IMR-90 (cell line): Measurements from ENCODE around the gene RPTOR. TPM values are rescaled to one million over a fixed set of nuclear protein-coding genes. Genes with fewer than 3 reads are reported as not detected.

Experiments used
- ATAC-seq: fragments of 200-7000 bp; cut with Tn5 transposase; 2 replicates; pipeline ENCODE4 v1.9.1; 2020; ENCODE audit warnings: low read depth, mild to moderate bottlenecking, moderate library complexity
- BruUV-seq: library from RNA; stranded (reverse); fragments of 400-500 nt; replicated peaks from 2 replicates; lab custom pipeline; 2021; lab: Mats Ljungman, UMichigan
- CTCF ChIA-PET: fragments of 300-600 bp; formaldehyde crosslinking; extraction: SDS; loops from one replicate; lab custom pipeline; 2021; ENCODE audit warnings: antibody characterized with exemption; lab: Yijun Ruan, JAX
- POLR2A ChIA-PET: fragments of 300-600 bp; sonication (Branson Sonifier 250); formaldehyde crosslinking; loops from one replicate; lab custom pipeline; 2022; ENCODE audit warnings: antibody characterized with exemption; ENCODE audit not compliant: unreplicated experiment; lab: Charles Lee
- DNase-seq: peaks from one replicate; pipeline ENCODE4 v3.0.0; 2013
- H2AFZ ChIP-seq: replicated peaks from 2 replicates; pipeline ENCODE3; 2013; ENCODE audit warnings: low read length, mild to moderate bottlenecking; ENCODE audit not compliant: poor library complexity
- H2AK5ac ChIP-seq: 2 replicates; pipeline ENCODE4 v1.6.1; 2013; ENCODE audit warnings: low read depth, low read length, inconsistent platforms
- H2AK9ac ChIP-seq: replicated peaks from 2 replicates; pipeline ENCODE3; 2013; ENCODE audit warnings: mild to moderate bottlenecking, low read depth, low read length, moderate library complexity; ENCODE audit not compliant: poor library complexity
- H2BK120ac ChIP-seq: 2 replicates; pipeline ENCODE4 v1.6.1; 2013; ENCODE audit warnings: low read depth, low read length, inconsistent platforms
- H2BK15ac ChIP-seq: 3 replicates; pipeline ENCODE4 v1.6.1; 2013; ENCODE audit warnings: low read depth, low read length, inconsistent platforms
- H2BK20ac ChIP-seq: 2 replicates; pipeline ENCODE4 v1.6.1; 2013; ENCODE audit warnings: low read depth, mild to moderate bottlenecking, inconsistent platforms, low read length, moderate library complexity
- H2BK5ac ChIP-seq: 2 replicates; pipeline ENCODE4 v1.6.1; 2013; ENCODE audit warnings: mild to moderate bottlenecking, low read depth, low read length, inconsistent platforms; ENCODE audit not compliant: poor library complexity, severe bottlenecking
- H3K14ac ChIP-seq: replicated peaks from 2 replicates; pipeline ENCODE4 v1.6.1; 2013; ENCODE audit warnings: low read depth, low read length, inconsistent platforms
- H3K18ac ChIP-seq: 2 replicates; pipeline ENCODE4 v1.6.1; 2013; ENCODE audit warnings: low read depth, low read length, control low read depth
- H3K23ac ChIP-seq: 2 replicates; pipeline ENCODE4 v1.6.1; 2013; ENCODE audit warnings: low read depth, low read length, inconsistent platforms
- H3K27ac ChIP-seq: 2 replicates; pipeline ENCODE4 v1.5.1; 2013; ENCODE audit warnings: mild to moderate bottlenecking, control low read depth, low read length; ENCODE audit not compliant: insufficient read depth
- H3K27me3 ChIP-seq: 2 replicates; pipeline ENCODE4 v1.6.1; 2013; ENCODE audit warnings: low read length; ENCODE audit not compliant: control insufficient read depth, insufficient read depth
- H3K36me3 ChIP-seq: 2 replicates; pipeline ENCODE4 v1.6.1; 2013; ENCODE audit warnings: low read length, mixed read lengths; ENCODE audit not compliant: control insufficient read depth, insufficient read depth
- H3K4ac ChIP-seq: 2 replicates; pipeline ENCODE4 v1.6.1; 2013; ENCODE audit warnings: low read depth, low read length, inconsistent platforms
- H3K4me1 ChIP-seq: 2 replicates; pipeline ENCODE4 v1.6.1; 2013; ENCODE audit warnings: low read length, mixed read lengths; ENCODE audit not compliant: control insufficient read depth, insufficient read depth
- H3K4me2 ChIP-seq: 2 replicates; pipeline ENCODE4 v1.6.1; 2013; ENCODE audit warnings: low read depth, mild to moderate bottlenecking, control low read depth, low read length, moderate library complexity
- H3K4me3 ChIP-seq: 2 replicates; pipeline ENCODE4 v1.5.1; 2013; ENCODE audit warnings: low read depth, mild to moderate bottlenecking, control low read depth, low read length, moderate library complexity; ENCODE audit not compliant: insufficient read depth
- H3K56ac ChIP-seq: 2 replicates; pipeline ENCODE4 v1.6.1; 2013; ENCODE audit warnings: low read length, inconsistent platforms; ENCODE audit not compliant: insufficient read depth; ENCODE audit errors: extremely low read depth
- H3K79me1 ChIP-seq, 2 experiments: 2 replicates each; pipeline ENCODE4 v1.6.1; 2013; ENCODE audit warnings: low read length in 2 of 2, inconsistent platforms in 1 of 2, low read depth in 1 of 2
- H3K9ac ChIP-seq: 2 replicates; pipeline ENCODE4 v1.6.1; 2013; ENCODE audit warnings: low read depth, low read length, control low read depth
- H3K9me1 ChIP-seq: 2 replicates; pipeline ENCODE4 v1.6.1; 2013; ENCODE audit warnings: low read length, inconsistent platforms; ENCODE audit not compliant: insufficient read depth
- H3K9me3 ChIP-seq: 2 replicates; pipeline ENCODE4 v1.6.1; 2013; ENCODE audit warnings: low read length; ENCODE audit not compliant: control insufficient read depth, insufficient read depth
- H4K20me1 ChIP-seq: 2 replicates; pipeline ENCODE4 v1.6.1; 2013; ENCODE audit warnings: low read length, inconsistent platforms; ENCODE audit not compliant: insufficient read depth
- H4K5ac ChIP-seq: 2 replicates; pipeline ENCODE4 v1.6.1; 2013; ENCODE audit warnings: mild to moderate bottlenecking, low read depth, low read length, control low read depth
- H4K8ac ChIP-seq, 2 experiments: 2 replicates each; pipeline ENCODE4 v1.6.1; 2013; ENCODE audit warnings: low read depth in 2 of 2, low read length in 2 of 2, control low read depth in 1 of 2, inconsistent platforms in 1 of 2
- H4K91ac ChIP-seq: 2 replicates; pipeline ENCODE4 v1.6.1; 2013; ENCODE audit warnings: low read depth, low read length, inconsistent platforms; ENCODE audit not compliant: insufficient read depth
- CEBPB ChIP-seq: IDR thresholded peaks from 2 replicates; pipeline ENCODE4 v1.6.1; 2012; ENCODE audit warnings: low read depth, low read length, improper control_type of control experiment
- CHD1 ChIP-seq: IDR thresholded peaks from 2 replicates; pipeline ENCODE4 v1.6.1; 2012; ENCODE audit warnings: low read depth, low read length, improper control_type of control experiment
- FOS ChIP-seq: fragments of 150-350 bp; IDR thresholded peaks from 2 replicates; pipeline ENCODE4 v1.6.1; 2016; ENCODE audit warnings: low read depth, low read length
- MAFK ChIP-seq: IDR thresholded peaks from 2 replicates; pipeline ENCODE4 v1.6.1; 2012; ENCODE audit warnings: low read depth, low read length, improper control_type of control experiment
- MXI1 ChIP-seq: IDR thresholded peaks from 2 replicates; pipeline ENCODE4 v1.6.1; 2012; ENCODE audit warnings: low read depth, mild to moderate bottlenecking, low read length, moderate library complexity, borderline replicate concordance
- RCOR1 ChIP-seq: IDR thresholded peaks from 2 replicates; pipeline ENCODE4 v1.6.1; 2012; ENCODE audit warnings: mild to moderate bottlenecking, low read length, improper control_type of control experiment; ENCODE audit not compliant: insufficient replicate concordance
- RFX5 ChIP-seq: IDR thresholded peaks from 2 replicates; pipeline ENCODE4 v1.8.0; 2012; ENCODE audit warnings: low read depth, mild to moderate bottlenecking, low read length, moderate library complexity
- SMC3 ChIP-seq: fragments of 150-350 bp; IDR thresholded peaks from 2 replicates; pipeline ENCODE4 v1.6.1; 2016; ENCODE audit warnings: low read depth, mild to moderate bottlenecking, antibody characterized with exemption, low read length, moderate library complexity
- USF2 ChIP-seq: fragments of 150-350 bp; IDR thresholded peaks from 2 replicates; pipeline ENCODE4 v1.6.1; 2017; ENCODE audit warnings: mild to moderate bottlenecking, antibody characterized with exemption, low read length, low read depth
- WGBS, 2 experiments: methylation state at CpG; one replicate each; pipeline versions ENCODE4 v1.1.5 to v1.1.7; 2013; ENCODE audit warnings: missing lambda C conversion rate in 2 of 2; ENCODE audit not compliant: insufficient read length in 1 of 2; ENCODE audit errors: extremely low coverage in 2 of 2; 5-methylcytosine and 5-hydroxymethylcytosine counted together
- dilution Hi-C: fragments of 300-500 bp; cut with HindIII; formaldehyde crosslinking; loops from one replicate; pipeline ENCODE4 v1.14.3; 2018; ENCODE audit warnings: low sequenced_read_pairs; ENCODE audit not compliant: unreplicated experiment
- in situ Hi-C: fragments of 300-500 bp; cut with MboI; formaldehyde crosslinking; loops from 3 replicates; pipeline ENCODE4 v1.14.3; 2019; ENCODE audit warnings: low sequenced_read_pairs, inconsistent platforms, mixed read lengths
- intact Hi-C: fragments of 100-400 bp; cut with micrococcal nuclease; formaldehyde crosslinking; loops from 2 replicates; pipeline ENCODE4 v1.10.0; 2022
- polyA plus RNA-seq, 3 experiments: library from polyadenylated mRNA; depleted of rRNA; stranded (reverse); fragments of >200 nt; gene quantifications; 2 replicates each; pipeline ENCODE4 v1.2.3, GENCODE V29; 2012; ENCODE audit warnings: low replicate concordance in 1 of 3
- total RNA-seq: library from RNA; depleted of rRNA; stranded (reverse); fragments of >200 nt; gene quantifications from 2 replicates; pipeline ENCODE4 v1.2.3, GENCODE V29; 2012

The RPTOR gene
- total and polyA plus RNA-seq, 2 of the 4 experiments (the other 2 are of a cell fraction): 10.8 to 14.7 TPM

DNA sequence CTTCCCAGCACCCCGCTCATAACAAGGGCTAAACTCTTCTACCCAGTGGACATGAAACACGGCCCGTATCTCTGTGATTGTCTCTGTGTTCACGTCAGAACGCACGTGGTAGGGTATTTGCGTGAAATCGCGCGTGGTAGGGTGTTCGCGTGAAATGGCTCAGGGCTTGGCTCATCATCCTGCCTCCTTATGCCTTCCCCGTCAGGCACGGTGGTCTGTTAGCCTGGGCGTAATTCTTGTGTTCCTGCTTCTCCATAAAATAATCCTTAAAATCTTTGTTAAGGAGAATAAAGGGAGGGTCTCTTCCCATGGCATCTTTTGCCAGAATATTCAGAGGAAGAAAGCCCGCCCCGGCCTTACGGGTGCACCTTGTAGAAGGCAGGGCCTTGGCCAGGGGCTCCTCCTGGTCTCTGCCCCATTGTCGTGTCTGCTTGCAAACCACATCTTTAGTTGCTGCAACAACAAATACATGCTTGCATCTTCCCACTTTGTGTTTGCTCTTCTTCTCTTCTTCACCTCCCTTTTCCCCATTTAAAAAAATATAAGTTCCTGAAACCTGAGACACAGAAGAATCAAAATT is 330.3 kb downstream of the RPTOR start:
- no peak overlapping the region for H3K23ac ChIP-seq
- no TSS peak for BruUV-seq
- H3K27ac ChIP-seq: no peak overlapping the region
- H3K14ac ChIP-seq: no peak overlapping the region
- no peak overlapping the region for H2BK15ac ChIP-seq
- ChIA-PET POLR2A (no interaction called here), CTCF (no interaction called here)
- peaks cover 16% of the 10 kb centered on the region for H3K4me1 ChIP-seq
- no peak overlapping the region for H2AK9ac ChIP-seq
- no peak overlapping the region for H2BK120ac ChIP-seq
- 92% methylated on average over 8 of the region's 19 CpGs; no CpG with 5 or more reads in 1 of the 2 experiments for WGBS, 2 experiments
- no peak overlapping the region for H3K4ac ChIP-seq
- in situ Hi-C loops: loop anchor here (10.0 kb wide), 1 partner anchor 450 kb away; no protein-coding TSS in a partner anchor
- H3K9me3 ChIP-seq: no peaks in the 10 kb centered on the region
- H2BK20ac ChIP-seq: no peak overlapping the region
- no peak for ATAC-seq
- no peak overlapping the region for H4K5ac ChIP-seq
- no peak overlapping the region for H4K91ac ChIP-seq
- TF ChIP-seq MXI1 (no peak), CHD1 (no peak), MAFK (no peak), RCOR1 (no peak), RFX5 (no peak), USF2 (no peak), CEBPB (no peak), FOS (no peak), SMC3 (no peak)
- peaks cover 0 to 14% of the 10 kb centered on the region in 2 experiments; a peak in 1 of 4 replicates for H3K79me1 ChIP-seq
- intact Hi-C loops: no loop called here
- peaks cover 14% of the 10 kb centered on the region for H3K36me3 ChIP-seq
- H2BK5ac ChIP-seq: no peak overlapping the region
- no peak overlapping the region for H3K9ac ChIP-seq
- no peak for DNase-seq
- dilution Hi-C loops: no loop called here
- no peak overlapping the region for H3K4me3 ChIP-seq
- H2AFZ ChIP-seq: no peak overlapping the region
- H3K18ac ChIP-seq: no peak overlapping the region
- H4K20me1 ChIP-seq: no peaks in the 10 kb centered on the region
- H3K27me3 ChIP-seq: no peaks in the 10 kb centered on the region
- no peak overlapping the region for H4K8ac ChIP-seq
- H3K4me2 ChIP-seq: no peak overlapping the region
- peaks cover 24% of the 10 kb centered on the region for H3K9me1 ChIP-seq
- no peak overlapping the region for H2AK5ac ChIP-seq
- H3K56ac ChIP-seq: no peak overlapping the region
